Stimulated activated CD4-positive, alpha-beta T cell treated with anti-CD3 and anti-CD28 coated beads, Interleukin-12 subunit alpha, Interleukin-12 subunit beta, amount 100 ng/mL, for 24 hours (primary cell): ENCODE results near the gene LHX3.
"Not testable (repeated sequence)": the region's sequence is repeated elsewhere in the genome, so short reads cannot be mapped to it uniquely, and the experiment has no call there.

ENCODE experiments used
- DNase-seq, 2 experiments: peaks; one replicate each; pipeline ENCODE4 v3.0.0-alpha.2; 2020; ENCODE audit warnings: low read depth in 2 of 2

LHX3 gene

DNA sequence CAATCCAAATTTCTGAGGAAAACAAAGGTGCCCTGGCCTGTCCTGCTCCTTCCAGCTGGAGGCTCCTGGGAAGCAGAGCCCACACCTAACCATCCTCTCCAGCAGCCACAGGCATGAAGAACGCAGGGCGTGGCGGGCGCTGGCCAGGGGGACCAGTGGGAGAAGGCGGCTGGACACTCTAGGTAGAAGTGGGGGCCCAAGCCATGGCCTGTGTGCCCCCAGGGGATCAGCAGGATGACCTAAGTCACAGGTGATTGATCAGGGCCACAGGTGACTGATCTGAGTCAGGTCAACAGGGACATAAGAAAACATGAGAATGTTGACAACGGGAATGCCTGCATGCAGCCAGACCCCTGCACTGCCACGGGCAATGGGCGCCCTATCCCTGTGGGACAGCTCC is 37.3 kb upstream of the LHX3 start:
- DNase-seq = no peak

DNA sequence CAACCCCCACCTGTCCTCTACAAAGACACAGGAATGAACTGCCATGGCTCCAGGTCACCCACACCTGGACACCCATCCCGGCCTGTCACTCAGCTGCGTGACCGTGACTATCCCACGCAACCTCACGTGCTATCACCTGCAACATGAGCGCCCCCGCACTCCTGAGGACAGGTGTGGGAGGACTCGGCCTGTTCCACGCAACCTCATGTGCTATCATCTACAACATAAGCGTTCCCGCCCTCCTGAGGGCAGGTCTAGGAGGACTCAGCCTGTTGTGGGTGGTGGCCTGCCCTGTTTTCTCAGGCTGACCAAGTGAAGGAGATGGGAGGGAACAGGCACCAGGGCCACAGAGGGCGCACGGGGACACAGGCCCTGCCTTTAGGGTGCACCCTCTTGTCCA is 36.6 kb upstream of the LHX3 start:
- DNase-seq = no peak

DNA sequence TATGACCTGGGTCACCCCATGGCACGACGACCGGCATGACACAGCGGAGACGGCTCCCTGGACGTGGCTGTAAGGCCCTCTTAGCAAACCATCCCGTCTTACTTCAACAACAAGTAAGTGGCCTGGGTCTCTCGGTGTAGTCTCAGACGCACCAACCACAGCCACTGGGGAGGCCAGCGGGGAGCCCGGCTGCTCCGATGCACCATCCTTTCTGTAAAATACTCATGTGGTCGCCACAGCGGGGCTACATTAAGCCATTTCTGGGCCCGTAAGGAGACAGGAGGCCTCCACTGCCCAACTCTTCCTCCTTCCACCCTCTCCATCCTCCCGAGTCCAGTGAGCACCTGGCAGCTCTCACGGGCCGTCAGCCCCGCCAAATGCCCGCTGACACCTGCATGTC is 36.0 kb upstream of the LHX3 start:
- no peak for DNase-seq

DNA sequence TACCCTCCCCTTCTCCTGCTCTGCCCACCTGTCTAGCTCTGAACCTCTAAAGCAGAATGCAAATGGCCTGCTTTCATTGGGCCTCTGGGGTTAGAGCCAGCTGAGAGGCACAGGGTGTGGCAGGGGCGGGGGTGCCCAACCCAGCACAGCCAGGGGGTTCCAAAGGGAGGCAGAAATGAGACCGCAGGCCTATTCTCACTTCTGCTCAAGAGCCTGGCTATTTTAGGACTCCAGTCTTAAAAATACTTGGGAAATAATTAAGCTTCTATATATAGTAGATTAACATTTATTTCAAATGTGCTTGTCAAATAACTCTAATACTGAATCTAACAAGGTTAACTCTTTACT is 35.0 kb upstream of the LHX3 start:
- no peak for DNase-seq

DNA sequence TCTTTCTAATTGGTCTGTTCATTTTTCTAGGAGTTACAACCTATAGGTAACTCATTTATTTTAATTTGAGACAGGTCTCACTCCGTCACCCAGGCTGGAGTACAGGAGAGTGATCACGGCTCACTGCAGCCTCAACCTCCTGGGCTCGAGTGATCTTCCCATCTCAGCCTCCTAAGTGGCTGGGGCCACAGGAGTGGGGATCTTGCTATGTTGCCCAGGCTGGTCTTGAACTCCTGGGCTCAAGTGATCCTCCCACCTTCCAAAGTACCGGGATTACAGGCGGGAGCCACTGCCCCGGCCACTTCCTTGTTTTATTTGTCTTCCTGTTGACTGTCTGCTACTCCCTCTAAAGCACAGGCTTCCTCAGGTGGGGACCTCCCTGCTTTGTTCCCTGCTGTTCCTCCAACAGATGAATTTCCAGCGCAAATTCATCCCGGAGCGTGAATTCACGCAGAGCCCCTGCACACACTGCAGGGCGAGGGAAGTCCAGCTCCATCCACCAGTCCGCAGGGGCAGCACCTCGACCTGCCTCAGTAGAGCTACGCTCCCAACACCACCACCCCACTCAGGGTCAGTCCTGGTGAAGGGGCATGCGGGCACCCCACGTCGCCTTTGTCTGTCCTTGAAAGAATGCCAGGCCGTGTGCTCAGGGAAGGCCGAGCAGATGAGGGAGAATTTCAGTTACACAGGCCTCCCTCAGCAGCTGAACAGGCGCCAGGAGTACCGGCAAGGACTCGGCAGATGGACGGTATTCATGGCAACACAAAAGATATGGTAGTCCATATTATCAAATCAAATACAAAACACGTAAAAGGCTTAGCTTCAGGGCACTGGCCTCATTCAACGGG is 34.4 kb upstream of the LHX3 start:
- DNase-seq = no peak

DNA sequence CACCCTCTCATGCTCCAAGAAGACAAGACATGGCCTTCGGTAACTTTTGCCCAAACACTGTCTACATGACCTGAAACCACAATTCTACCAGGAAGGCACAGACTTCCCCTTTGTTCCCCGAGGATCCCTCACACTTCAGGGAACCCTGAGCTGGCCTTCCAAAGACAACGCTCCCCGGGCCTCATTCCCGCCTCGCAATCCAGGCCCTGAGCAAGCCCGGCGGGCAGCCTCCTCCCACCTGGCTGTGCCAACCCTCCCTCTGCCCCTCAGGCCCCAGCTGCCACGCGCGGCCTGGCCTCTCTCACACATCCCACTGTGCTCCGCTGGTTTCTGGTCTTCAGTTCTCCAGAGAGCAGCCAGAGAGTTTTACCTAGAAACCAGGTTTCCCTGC is 33.4 kb upstream of the LHX3 start:
- DNase-seq = no peak

DNA sequence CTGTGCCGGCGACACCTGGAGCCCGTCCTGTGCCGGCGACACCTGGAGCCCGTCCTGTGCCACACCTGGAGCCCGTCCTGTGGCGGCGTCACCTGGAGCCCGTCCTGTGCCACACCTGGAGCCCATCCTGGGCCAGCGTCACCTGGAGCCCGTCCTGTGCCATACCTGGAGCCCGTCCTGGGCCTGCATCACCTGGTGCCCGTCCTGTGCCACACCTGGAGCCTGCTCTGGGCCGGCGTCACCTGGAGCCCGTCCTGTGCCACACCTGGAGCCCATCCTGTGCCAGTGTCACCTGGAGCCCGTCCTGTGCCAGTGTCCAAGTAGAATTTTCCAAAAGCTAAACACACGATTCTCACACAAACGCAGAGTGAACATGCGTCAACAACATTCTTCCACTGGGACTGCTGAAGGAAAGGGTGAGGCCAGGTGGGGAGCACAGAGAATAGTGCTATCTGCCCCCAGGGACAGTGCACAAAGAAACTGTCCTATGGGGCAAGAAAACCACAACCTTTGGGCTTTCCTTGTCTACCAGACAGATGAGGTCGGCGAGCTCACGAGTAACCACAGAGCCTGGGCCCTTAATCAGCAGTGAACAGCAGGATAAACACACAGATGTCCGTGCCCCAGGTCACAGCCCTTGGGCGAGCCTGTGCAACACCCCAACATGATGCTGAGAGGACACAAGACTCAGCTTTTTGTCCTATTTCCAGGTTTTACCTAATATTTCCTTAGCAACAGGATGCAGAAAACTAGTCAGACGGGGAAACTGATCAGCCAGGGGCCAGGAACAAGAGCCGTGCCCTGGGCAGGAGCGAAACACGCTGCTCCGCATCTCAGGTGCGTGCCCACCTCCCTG is 32.8 kb upstream of the LHX3 start:
- DNase-seq = no peak

DNA sequence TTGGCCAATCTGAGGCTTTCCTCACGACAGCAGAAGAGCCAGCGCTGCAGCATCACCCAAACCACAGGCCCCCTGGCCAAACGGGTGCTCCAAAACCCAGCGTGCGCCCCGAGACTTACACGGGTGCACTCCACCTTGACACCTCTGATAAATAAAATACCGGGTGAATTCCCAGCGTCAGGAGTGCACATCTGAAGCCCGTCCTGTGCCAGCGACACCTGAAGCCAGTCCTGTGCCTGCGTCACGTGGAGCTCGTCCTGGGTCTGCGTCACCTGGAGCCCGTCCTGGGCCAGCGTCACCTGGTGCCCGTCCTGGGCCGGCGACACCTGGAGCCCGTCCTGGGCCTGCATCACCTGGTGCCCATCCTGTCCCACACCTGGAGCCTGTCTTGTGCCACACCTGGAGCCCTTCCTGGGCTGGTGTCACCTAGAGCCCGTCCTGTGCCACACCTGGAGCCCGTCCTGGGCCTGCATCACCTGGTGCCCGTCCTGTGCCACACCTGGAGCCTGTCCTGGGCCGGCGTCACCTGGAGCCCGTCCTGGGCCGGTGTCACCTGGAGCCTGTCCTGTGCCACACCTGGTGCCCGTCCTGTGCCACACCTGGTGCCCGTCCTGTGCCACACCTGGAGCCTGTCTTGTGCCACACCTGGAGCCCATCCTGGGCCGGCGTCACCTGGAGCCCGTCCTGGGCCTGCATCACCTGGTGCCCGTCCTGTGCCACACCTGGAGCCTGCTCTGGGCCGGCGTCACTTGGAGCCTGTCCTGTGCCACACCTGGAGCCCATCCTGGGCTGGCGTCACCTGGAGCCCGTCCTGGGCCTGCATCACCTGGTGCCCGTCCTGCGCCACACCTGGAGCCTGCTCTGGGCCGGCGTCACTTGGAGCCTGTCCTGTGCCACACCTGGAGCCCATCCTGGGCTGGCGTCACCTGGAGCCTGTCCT is 31.8 kb upstream of the LHX3 start:
- DNase-seq = not testable (repeated sequence)

DNA sequence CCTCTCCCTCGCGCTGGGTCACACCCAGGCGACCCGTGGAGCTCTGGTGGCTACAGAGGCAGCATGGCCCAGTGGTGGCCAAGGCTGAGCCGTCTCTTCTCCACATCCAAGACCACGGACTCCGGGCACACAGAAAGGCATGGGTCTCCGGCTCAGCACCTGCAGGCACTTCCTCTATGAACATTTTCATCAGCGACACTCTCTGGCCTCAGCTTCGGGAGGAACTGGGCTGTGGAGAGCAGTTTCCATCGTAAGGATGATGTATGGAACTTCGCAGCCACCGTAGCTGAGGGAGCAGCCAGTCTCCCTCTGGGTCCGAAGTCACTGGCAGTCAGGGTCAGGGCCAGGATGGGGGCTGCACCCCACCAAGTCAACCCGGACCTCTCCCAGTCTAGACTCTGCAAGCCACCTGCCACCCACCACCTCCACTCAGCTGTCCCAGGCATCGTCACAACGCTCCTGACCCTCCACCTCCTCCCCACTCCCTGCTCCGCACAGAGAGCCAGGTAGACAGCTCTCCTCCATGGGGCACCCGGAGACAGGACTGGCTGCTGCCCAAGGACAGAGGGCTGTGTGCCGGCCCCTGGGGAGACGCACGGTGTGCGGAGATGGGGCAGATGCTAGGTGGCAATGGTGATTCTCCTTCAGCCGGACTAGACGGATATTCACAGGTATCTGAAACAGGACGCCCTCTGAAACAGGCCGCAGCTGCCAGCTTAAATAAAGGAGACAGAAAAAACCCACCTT is 31.0 kb upstream of the LHX3 start:
- DNase-seq = no peak

DNA sequence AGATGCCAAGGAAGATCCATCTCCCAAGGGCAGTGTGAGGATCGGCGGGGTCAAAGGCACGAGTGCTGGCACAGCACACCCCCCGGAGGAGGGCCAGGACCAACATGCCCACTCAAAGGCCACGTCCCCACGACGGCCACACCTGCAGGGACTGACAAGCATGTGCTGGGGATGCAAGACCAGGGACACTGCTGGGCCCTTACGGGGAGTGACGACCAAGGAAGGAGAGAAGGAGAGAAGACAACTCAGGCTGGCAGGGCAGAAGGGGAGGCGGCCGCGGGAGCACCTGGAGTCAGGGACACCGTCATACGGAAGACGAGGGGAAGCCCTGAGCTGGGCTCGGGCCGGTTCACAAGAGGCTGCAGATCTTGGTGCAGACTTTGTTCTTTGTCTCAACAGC is 30.2 kb upstream of the LHX3 start:
- no peak for DNase-seq

DNA sequence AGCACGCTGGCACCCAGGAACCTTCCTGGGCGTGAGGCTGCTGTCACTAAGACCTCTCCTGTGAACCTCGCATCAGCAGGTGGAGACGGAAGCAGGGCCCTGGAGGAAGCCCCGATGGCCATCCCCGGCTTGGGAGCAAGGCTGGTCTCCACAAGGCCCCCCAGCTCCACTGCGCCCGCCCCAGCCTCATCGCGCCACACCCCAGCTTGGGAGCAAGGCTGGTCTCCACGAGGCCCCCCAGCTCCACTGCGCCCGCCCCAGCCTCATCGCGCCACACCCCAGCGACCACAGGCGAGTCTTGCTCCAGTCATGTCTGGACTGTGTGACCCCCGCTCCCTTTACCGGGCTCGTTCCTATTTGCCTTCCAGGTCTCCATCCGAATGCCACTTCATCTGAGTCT is 29.7 kb upstream of the LHX3 start:
- DNase-seq = no peak

DNA sequence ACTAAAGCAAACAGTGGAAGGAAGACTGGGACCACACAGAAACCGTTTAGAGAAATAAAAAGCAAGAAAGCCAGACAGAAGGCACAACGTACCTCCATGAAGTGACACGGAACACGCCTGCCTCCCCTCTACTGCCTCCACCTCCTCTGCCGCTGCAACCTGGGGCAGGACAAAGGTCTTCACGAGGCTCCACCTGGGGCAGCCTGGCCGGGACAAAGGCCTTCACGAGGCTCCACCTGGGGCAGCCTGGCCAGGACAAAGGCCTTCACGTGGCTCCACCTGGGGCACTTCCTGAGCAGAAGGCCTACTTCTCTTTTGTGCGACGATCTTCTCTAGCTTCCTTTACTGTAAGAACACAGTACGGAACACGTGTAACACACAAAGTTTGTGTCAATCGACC is 28.9 kb upstream of the LHX3 start:
- DNase-seq = no peak

DNA sequence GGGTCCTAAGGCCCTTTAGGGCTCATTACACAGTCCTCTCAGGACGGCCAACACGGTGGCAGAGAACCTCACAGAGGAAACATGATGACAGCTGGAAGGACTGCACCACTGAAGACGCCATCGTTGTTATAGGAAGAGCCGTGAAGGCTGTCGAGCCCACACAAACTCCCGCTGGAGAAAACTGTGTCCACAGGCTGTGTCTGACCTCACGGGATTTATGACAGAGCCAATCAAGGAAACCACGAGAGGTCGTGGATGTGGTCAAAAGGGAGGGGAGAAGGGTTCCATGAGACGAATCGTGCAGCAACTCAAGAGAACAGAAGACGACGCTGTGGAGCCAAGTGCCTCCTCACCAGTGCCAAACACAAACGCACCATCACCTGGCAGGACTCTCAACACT is 28.5 kb upstream of the LHX3 start:
- DNase-seq = no peak

DNA sequence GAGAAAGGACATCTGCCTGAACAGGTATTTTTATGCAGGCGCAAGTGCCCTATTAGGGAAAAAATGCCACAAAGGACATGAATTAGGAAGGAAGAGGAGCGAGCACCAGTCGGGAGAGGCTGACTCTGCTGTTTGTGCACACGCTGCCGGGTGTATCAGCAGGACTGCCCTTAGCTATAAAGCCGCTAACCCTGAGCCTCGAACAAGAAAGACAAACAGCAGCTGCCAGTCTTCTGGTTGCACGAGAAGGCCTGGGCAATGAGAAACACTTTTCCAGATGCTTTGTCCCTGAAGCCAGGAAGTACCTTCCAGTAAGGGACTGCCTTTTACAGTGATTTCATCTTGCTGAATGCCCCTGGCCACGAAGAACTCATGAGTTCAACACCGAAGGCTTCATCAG is 28.0 kb upstream of the LHX3 start:
- no peak for DNase-seq

DNA sequence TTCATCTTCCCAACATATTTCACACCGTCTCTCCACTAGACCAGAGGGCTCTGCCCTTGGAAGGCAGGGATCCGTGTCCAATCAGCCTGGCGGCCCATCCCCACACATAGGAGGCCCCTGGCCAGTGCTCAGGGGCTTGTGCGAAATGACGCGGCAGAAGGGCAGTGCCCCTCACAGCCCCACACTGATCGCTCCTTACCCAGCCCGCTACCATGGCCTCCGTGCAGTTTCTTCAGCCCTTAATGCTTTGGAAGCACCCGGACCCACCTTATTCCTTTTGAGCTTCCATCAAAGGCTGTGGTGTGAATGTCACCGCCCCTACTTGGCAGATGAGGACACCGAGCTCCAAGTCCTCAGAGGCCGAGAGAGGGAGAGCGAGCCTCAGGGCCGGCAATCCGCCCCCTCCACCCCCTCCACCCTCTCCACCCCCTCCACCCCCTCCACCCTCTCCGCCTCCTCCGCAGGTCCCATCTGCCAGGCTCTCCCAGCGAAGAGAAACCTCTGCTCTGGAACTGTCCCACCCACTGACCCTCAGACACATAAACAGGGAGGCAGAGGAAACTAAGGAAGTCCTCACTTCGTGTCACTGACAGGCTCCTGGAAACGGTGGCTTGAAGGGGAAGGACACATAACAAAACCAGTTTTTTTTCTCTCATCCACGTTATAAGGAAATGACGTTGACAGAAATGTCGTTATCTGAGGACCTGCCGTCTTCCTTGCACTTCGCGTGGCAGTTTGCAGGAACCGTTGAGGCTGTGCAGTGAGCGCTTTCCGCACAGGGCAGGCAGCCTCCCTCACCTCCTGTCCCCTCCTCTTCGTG is 26.8 kb upstream of the LHX3 start:
- no peak for DNase-seq

DNA sequence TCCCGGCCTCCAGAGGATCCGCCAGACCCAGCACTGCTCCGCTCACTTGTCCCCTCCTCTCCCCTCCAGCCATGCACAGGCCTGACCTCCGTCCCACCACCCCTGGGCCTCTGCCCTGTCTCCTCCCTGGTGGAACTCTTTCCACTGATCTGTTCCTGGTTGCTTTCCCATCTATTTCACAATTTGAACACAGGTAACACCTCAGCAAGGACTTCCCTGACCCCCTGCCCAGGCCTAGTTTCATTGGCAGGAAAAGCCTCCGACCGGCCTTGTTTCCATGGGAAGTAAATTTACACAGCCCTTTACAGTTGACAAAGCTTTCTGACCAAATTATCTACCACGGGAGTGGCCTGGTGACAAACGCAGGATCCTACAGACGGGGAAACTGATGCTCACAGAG is 25.8 kb upstream of the LHX3 start:
- DNase-seq = no peak

DNA sequence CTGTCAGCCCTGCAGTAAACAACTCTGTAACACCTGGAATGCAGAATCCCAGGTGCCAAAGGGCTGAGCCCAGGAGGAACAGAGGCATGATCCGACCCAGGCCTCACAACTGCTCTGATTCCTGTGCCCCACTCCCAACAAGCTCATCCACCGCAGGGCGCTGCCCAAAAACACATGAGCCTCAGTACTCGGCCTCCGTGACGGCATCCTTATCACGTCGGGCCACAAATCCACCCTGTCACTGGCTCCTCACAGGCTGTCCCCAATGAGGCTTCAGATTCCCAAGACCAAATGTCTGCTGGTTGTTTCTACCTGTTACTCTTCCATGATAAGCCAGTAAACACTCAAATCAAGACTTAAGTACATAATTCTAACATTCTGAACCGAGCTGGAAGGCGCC is 25.4 kb upstream of the LHX3 start:
- no peak for DNase-seq

DNA sequence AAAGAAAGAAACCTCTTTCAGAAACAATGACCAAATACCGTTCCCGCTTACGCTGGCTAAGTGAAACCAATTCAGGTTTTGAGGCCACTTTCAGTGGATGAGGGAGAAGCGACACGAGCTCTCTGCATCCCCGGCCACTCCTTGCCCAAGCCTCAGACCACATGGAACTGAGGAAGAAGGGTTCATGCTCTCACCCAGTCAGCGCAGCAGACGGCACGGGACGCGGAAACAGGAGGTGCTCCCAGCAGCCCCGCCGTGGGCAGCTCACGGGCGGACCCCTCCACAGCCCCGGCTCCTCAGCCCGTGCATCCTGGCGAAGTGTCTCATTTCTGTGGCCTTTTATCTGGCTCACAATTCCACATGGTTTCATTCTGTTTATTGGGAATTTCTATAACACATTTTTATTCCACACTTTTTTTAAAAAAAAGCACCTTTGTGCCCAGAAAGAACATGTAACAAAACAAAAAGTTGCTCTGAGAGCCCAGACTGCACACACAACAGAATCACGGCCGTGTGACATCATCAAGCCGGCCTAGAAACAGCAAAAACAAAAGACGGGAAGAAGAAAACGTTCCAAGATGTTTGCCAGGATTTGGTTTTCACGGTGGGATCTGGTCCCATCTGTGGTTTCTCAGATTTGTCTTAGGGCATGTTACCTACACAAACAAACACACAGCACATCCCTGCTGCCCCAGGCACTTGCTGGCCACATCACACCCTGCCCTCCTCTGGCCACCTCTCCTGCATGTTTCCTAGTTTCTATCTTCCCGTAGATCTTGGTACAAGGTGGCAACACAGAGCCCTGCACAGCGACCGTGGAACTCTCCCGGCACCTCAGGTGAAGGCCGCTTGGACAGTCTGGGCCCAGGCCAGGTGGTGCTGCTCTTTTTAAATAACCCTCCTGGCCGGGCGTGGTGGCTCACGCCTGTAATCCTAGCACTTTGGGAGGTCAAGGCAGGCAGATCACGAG is 24.5 kb upstream of the LHX3 start:
- no peak for DNase-seq

DNA sequence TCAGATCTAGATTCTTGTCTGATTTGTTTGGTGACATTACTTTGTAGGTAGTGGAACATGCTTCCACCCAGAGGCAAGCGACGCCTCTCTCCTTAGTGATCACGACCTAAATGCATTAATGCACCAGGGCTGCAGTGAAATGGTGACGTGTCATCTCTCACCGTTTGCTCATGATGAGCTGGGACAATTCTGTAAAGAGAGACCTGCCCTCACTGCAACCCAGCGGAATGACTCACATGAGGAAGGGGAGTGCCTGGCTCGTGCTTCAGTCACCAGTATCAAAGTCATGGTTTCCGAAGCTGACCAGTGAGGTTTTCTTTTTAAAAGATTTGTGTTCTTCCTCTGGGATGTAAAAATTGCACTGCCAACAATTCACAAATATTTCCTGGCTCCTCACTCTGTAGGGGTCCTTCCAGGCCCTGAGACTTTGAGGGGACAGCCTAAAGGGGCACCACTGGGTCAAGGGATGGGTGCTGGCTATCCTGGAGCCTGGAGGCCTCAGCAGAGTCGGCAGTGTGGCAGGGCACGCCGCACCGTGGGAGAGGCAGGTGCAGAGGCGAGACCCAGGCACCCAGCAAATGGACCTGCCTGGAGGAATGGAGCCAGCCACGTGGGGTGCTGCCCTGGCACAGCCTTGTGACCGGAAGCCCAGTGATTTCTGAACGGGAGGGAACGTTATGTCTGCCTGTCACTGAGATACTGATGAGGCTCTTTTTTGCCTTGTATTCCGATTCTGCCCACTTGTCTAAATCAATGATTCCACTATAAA is 23.4 kb upstream of the LHX3 start:
- DNase-seq = no peak
